Measurements from ENCODE around the gene ADAT1. TPM values are rescaled to one million over a fixed set of nuclear protein-coding genes. Genes with fewer than 3 reads are reported as not detected.
A peak's percentile ranks its signal among the peaks of the same experiment; 100 is the strongest.

Gene ADAT1
- total RNA-seq, 1 donor from 2014 or later, result 71.4 TPM

DNA sequence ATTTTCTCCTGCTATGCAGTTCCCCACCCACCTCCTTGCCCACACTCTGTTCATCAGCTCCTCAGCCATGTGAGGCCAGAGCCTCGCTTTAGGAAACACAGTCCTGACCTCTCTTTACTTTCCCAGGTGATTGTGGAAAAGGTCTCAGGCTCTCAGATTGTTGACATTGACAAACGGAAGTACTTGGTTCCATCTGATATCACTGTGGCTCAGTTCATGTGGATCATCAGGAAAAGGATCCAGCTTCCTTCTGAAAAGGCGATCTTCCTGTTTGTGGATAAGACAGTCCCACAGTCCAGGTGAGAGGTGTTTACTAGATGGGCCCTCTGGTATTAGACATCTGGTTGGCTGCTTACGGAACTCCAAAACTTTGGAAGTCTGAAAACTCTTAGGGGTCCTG lies 55.2 kb downstream of the ADAT1 start:
- no peak for DNase-seq (ENCODE audit: low read depth)
- no peak overlapping the region for H3K4me3 ChIP-seq (ENCODE audit: low read depth, low read length)
- TF ChIP-seq, protein P1, sequence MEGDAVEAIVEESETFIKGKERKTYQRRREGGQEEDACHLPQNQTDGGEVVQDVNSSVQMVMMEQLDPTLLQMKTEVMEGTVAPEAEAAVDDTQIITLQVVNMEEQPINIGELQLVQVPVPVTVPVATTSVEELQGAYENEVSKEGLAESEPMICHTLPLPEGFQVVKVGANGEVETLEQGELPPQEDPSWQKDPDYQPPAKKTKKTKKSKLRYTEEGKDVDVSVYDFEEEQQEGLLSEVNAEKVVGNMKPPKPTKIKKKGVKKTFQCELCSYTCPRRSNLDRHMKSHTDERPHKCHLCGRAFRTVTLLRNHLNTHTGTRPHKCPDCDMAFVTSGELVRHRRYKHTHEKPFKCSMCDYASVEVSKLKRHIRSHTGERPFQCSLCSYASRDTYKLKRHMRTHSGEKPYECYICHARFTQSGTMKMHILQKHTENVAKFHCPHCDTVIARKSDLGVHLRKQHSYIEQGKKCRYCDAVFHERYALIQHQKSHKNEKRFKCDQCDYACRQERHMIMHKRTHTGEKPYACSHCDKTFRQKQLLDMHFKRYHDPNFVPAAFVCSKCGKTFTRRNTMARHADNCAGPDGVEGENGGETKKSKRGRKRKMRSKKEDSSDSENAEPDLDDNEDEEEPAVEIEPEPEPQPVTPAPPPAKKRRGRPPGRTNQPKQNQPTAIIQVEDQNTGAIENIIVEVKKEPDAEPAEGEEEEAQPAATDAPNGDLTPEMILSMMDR (conservative IDR thresholded peaks at IDR 0.05; ENCODE audit: low read depth, low read length), result no peak

- peak overlapping the region; percentile 98 for H3K4me3 ChIP-seq (ENCODE audit: low read depth, low read length)
- TF ChIP-seq, protein P1 (conservative IDR thresholded peaks at IDR 0.05; ENCODE audit: low read depth, low read length), result no peak
- no peak for DNase-seq (ENCODE audit: low read depth)
Observed at GRCh38 chr16:75566758-75567255, 56.3 kb downstream of the ADAT1 start.

DNA sequence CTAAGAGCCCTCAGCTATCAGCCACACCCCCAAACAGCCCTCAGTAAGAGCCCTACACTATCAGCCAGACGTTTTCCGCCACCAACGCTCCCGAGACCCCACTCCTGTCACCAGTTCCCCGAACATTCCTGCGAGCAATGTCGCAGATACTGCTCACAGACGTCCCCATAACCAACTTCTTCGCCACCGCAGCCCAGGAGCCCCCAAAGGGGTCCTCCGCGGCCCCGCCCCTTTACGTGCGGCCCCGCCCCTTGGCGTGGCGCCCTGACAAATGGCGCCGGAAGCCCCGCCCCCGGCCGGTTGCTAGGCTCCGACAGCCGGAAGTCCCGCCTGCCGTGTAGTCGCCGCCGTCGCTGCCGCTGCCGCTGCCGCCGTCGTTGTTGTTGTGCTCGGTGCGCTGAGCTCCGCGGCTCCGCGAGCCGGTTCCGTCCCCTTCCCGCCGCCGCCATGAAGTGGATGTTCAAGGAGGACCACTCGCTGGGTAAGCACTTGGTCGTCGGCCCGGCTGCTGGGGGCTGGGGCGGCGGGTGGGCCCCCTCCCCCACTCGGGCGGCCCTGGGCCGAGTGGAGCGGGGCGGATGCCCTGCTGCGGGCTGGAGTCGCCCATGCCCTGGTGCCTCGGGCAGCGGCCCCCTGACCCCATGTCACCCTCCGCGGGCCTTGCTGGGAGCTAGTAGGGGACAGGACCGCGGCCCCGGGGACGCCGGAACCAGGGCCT lies 56.9 kb downstream of the ADAT1 start, which contains the start of gene GABARAPL2:
Gene GABARAPL2, plus strand, starts transcription at position 340 of the 718 bp plus-strand sequence. Its CDS starts 108 bp downstream, at position 448.
- peak within 1 kb of the TSS; percentile 98 for H3K4me3 ChIP-seq (ENCODE audit: low read depth, low read length)
- no peak for DNase-seq (ENCODE audit: low read depth)
- TF ChIP-seq, protein P1 (conservative IDR thresholded peaks at IDR 0.05; ENCODE audit: low read depth, low read length), result no peak

- TF ChIP-seq, protein P1 (conservative IDR thresholded peaks at IDR 0.05; ENCODE audit: low read depth, low read length), result no peak
- peak overlapping the region; percentile 98 for H3K4me3 ChIP-seq (ENCODE audit: low read depth, low read length)
- DNase-seq (ENCODE audit: low read depth), result no peak
Observed at GRCh38 chr16:75565640-75566039, 57.4 kb downstream of the ADAT1 start.

- no peak for DNase-seq (ENCODE audit: low read depth)
- no peak overlapping the region for H3K4me3 ChIP-seq (ENCODE audit: low read depth, low read length)
- TF ChIP-seq, protein P1 (conservative IDR thresholded peaks at IDR 0.05; ENCODE audit: low read depth, low read length), result no peak
Observed at GRCh38 chr16:75559564-75560372, 63.3 kb downstream of the ADAT1 start.

- no peak for DNase-seq (ENCODE audit: low read depth)
- no peak overlapping the region for H3K4me3 ChIP-seq (ENCODE audit: low read depth, low read length)
- TF ChIP-seq, protein P1 (conservative IDR thresholded peaks at IDR 0.05; ENCODE audit: low read depth, low read length), result no peak
Observed at GRCh38 chr16:75558846-75559401, 64.2 kb downstream of the ADAT1 start.
